WTC11 (cell line): ENCODE results near the gene SLC23A1. TPM values are rescaled to one million over a fixed set of nuclear protein-coding genes. Genes with fewer than 3 reads are reported as not detected.

Source experiments
- ATAC-seq: fragments of 200-7000 bp; cut with Tn5 transposase; 2 replicates; pipeline ENCODE4 v1.10.0; 2021; ENCODE audit warnings: mild to moderate bottlenecking, moderate library complexity
- CTCF ChIA-PET: fragments of 300-600 bp; sonication (Branson Sonifier 250); formaldehyde crosslinking; loops from one replicate; lab custom pipeline; 2021; ENCODE audit warnings: antibody characterized with exemption; lab: Charles Lee
- POLR2A ChIA-PET: fragments of 350-600 bp; sonication (Branson Sonifier 250); formaldehyde crosslinking; loops from one replicate; lab custom pipeline; 2021; ENCODE audit warnings: antibody characterized with exemption; lab: Charles Lee
- DNase-seq: peaks from one replicate; pipeline ENCODE4 v3.0.0; 2021; ENCODE audit warnings: low spot score
- H3K27ac Mint-ChIP-seq: 2 replicates; pipeline ENCODE4 v1.8.0; 2021; ENCODE audit warnings: mixed read lengths
- H3K27me3 Mint-ChIP-seq: 2 replicates; pipeline ENCODE4 v1.8.0; 2021; ENCODE audit warnings: low read depth, mild to moderate bottlenecking, moderate library complexity, mixed read lengths
- H3K36me3 Mint-ChIP-seq: 2 replicates; pipeline ENCODE4 v1.8.0; 2021; ENCODE audit warnings: mixed read lengths
- H3K4me1 Mint-ChIP-seq: 2 replicates; pipeline ENCODE4 v1.8.0; 2022; ENCODE audit warnings: mixed read lengths
- H3K4me3 Mint-ChIP-seq: 2 replicates; pipeline ENCODE4 v1.8.0; 2021; ENCODE audit warnings: mild to moderate bottlenecking, moderate library complexity, mixed read lengths
- H3K9me3 Mint-ChIP-seq: 2 replicates; pipeline ENCODE4 v1.8.0; 2021; ENCODE audit warnings: mixed read lengths
- ATF1 ChIP-seq: sonication (generic); formaldehyde crosslinking; IDR thresholded peaks from 2 replicates; pipeline ENCODE4 v1.8.1; 2023; ENCODE audit warnings: mild to moderate bottlenecking, moderate library complexity, missing genetic modification reagents
- ELF4 ChIP-seq: sonication (generic); formaldehyde crosslinking; IDR thresholded peaks from 2 replicates; pipeline ENCODE4 v1.8.1; 2022; ENCODE audit warnings: low read depth, mild to moderate bottlenecking, moderate library complexity, missing genetic modification reagents
- ETV6 ChIP-seq: sonication (generic); formaldehyde crosslinking; IDR thresholded peaks from 2 replicates; pipeline ENCODE4 v1.8.1; 2022; ENCODE audit warnings: mild to moderate bottlenecking, missing genetic modification reagents
- FOXJ3 ChIP-seq: sonication (generic); formaldehyde crosslinking; IDR thresholded peaks from 2 replicates; pipeline ENCODE4 v1.9.0; 2021; ENCODE audit warnings: missing genetic modification reagents, mild to moderate bottlenecking, borderline replicate concordance
- IRF2 ChIP-seq: sonication (generic); formaldehyde crosslinking; IDR thresholded peaks from 2 replicates; pipeline ENCODE4 v1.8.0; 2022; ENCODE audit warnings: low read depth, missing genetic modification reagents, borderline replicate concordance
- NR1H2 ChIP-seq: sonication (generic); formaldehyde crosslinking; IDR thresholded peaks from 2 replicates; pipeline ENCODE4 v1.9.0; 2021; ENCODE audit warnings: mild to moderate bottlenecking, moderate library complexity, missing genetic modification reagents
- RORB ChIP-seq: fragments of 250-450 bp; sonication (Bioruptor Pico); IDR thresholded peaks from 2 replicates; pipeline ENCODE4 v1.9.0; 2021; ENCODE audit warnings: mild to moderate bottlenecking
- TP53 ChIP-seq: sonication (generic); formaldehyde crosslinking; IDR thresholded peaks from 2 replicates; pipeline ENCODE4 v1.8.1; 2023; ENCODE audit warnings: mild to moderate bottlenecking, missing genetic modification reagents
- ZNF121 ChIP-seq: sonication (generic); formaldehyde crosslinking; IDR thresholded peaks from 2 replicates; pipeline ENCODE4 v1.8.0; 2023; ENCODE audit warnings: missing genetic modification reagents
- ZNF219 ChIP-seq: sonication (generic); formaldehyde crosslinking; IDR thresholded peaks from 2 replicates; pipeline ENCODE4 v1.8.0; 2023; ENCODE audit warnings: missing genetic modification reagents, mild to moderate bottlenecking, borderline replicate concordance
- ZNF317 ChIP-seq: sonication (generic); formaldehyde crosslinking; IDR thresholded peaks from 2 replicates; pipeline ENCODE4 v1.8.1; 2023; ENCODE audit warnings: low read depth, mild to moderate bottlenecking, moderate library complexity, missing genetic modification reagents, borderline replicate concordance
- total RNA-seq: library from RNA; stranded (reverse); gene quantifications from 3 replicates; pipeline ENCODE4 v1.2.3, GENCODE V29; 2021
- TF ChIP-seq, protein P1 (sequence below): fragments of 250-450 bp; sonication (Bioruptor Pico); IDR thresholded peaks from 2 replicates; pipeline ENCODE4 v1.9.0; 2021; ENCODE audit warnings: moderate library complexity, mild to moderate bottlenecking, inconsistent platforms, borderline replicate concordance
- TF ChIP-seq, protein P2 (sequence below): sonication (generic); formaldehyde crosslinking; IDR thresholded peaks from 2 replicates; pipeline ENCODE4 v1.8.0; 2023; ENCODE audit warnings: missing genetic modification reagents, mild to moderate bottlenecking, borderline replicate concordance
- TF ChIP-seq, protein P3 (sequence below): sonication (generic); formaldehyde crosslinking; IDR thresholded peaks from 2 replicates; pipeline ENCODE4 v1.8.1; 2023; ENCODE audit warnings: mild to moderate bottlenecking, missing genetic modification reagents, moderate library complexity
- TF ChIP-seq, protein P4 (sequence below): sonication (generic); formaldehyde crosslinking; IDR thresholded peaks from 2 replicates; pipeline ENCODE4 v1.8.0; 2022; ENCODE audit warnings: mild to moderate bottlenecking, missing genetic modification reagents
- TF ChIP-seq, protein P5 (sequence below): sonication (generic); formaldehyde crosslinking; IDR thresholded peaks from 2 replicates; pipeline ENCODE4 v1.8.0; 2023; ENCODE audit warnings: missing genetic modification reagents
- TF ChIP-seq, protein P6 (sequence below): sonication (generic); formaldehyde crosslinking; conservative IDR thresholded peaks from 2 replicates; pipeline ENCODE4 v1.8.1; 2023; ENCODE audit warnings: mild to moderate bottlenecking, low read depth, missing genetic modification reagents, moderate library complexity

SLC23A1 gene
- total RNA-seq, 1 experiment from 2014 or later = not detected

DNA sequence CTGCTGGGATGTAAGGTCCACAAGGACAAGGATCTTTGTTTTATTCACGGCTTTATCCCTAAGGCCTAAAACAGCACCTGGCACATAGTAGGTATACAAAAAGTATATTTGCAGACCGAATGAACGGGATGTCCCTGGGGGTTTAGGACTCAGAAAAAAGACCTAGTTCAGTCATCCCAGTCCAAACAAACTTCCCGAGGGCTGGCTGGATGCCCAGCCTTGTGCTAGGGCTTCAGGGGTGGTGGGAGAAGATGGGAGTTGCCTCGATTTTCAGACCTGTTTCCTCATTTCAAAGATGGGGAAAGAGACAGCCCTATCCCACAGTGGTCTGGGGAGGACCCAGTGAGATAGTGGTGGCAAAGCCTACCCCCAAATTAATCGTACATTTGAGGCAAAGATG, 14.8 kb upstream of the SLC23A1 start (continued):
- TF ChIP-seq FOXJ3 (CRISPR knock-in tag) = no peak

DNA sequence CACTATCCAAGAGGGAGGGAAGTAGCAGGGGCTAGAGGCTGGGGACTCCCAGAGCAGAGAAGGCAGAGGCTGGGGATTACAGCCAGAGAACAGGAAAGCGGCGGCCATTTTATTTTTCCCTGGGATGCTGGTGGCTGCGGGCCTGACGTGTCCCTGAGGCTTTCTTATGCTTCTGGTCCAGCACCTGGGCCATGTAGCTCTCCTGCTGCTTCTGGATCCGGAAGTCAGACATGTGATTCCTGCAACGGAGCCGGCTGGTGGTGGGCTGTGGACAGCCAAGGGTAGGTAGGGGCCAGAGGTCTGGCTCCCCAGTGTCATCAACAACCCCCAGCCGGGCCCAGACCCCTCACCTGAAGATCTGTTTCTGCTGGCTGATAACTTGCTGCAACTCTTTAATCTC, 13.6 kb upstream of the SLC23A1 start:
- TF ChIP-seq ATF1 (CRISPR knock-in tag) (no peak), ELF4 (no peak), TP53 (CRISPR knock-in tag) (no peak), ETV6 (no peak), RORB (CRISPR knock-in tag) (no peak), ZNF219 (CRISPR knock-in tag) (no peak), IRF2 (CRISPR knock-in tag) (no peak), NR1H2 (CRISPR knock-in tag) (no peak), ZNF121 (CRISPR knock-in tag) (no peak), ZNF317 (no peak)
- TF ChIP-seq, protein P1, sequence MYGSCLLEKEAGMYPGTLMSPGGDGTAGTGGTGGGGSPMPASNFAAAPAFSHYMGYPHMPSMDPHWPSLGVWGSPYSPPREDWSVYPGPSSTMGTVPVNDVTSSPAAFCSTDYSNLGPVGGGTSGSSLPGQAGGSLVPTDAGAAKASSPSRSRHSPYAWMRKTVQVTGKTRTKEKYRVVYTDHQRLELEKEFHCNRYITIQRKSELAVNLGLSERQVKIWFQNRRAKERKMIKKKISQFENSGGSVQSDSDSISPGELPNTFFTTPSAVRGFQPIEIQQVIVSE (CRISPR knock-in tag) = no peak
- TF ChIP-seq, protein P2, sequence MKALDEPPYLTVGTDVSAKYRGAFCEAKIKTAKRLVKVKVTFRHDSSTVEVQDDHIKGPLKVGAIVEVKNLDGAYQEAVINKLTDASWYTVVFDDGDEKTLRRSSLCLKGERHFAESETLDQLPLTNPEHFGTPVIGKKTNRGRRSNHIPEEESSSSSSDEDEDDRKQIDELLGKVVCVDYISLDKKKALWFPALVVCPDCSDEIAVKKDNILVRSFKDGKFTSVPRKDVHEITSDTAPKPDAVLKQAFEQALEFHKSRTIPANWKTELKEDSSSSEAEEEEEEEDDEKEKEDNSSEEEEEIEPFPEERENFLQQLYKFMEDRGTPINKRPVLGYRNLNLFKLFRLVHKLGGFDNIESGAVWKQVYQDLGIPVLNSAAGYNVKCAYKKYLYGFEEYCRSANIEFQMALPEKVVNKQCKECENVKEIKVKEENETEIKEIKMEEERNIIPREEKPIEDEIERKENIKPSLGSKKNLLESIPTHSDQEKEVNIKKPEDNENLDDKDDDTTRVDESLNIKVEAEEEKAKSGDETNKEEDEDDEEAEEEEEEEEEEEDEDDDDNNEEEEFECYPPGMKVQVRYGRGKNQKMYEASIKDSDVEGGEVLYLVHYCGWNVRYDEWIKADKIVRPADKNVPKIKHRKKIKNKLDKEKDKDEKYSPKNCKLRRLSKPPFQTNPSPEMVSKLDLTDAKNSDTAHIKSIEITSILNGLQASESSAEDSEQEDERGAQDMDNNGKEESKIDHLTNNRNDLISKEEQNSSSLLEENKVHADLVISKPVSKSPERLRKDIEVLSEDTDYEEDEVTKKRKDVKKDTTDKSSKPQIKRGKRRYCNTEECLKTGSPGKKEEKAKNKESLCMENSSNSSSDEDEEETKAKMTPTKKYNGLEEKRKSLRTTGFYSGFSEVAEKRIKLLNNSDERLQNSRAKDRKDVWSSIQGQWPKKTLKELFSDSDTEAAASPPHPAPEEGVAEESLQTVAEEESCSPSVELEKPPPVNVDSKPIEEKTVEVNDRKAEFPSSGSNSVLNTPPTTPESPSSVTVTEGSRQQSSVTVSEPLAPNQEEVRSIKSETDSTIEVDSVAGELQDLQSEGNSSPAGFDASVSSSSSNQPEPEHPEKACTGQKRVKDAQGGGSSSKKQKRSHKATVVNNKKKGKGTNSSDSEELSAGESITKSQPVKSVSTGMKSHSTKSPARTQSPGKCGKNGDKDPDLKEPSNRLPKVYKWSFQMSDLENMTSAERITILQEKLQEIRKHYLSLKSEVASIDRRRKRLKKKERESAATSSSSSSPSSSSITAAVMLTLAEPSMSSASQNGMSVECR = no peak
- TF ChIP-seq, protein P3, sequence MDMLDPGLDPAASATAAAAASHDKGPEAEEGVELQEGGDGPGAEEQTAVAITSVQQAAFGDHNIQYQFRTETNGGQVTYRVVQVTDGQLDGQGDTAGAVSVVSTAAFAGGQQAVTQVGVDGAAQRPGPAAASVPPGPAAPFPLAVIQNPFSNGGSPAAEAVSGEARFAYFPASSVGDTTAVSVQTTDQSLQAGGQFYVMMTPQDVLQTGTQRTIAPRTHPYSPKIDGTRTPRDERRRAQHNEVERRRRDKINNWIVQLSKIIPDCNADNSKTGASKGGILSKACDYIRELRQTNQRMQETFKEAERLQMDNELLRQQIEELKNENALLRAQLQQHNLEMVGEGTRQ (CRISPR knock-in tag) = no peak
- TF ChIP-seq, protein P4, sequence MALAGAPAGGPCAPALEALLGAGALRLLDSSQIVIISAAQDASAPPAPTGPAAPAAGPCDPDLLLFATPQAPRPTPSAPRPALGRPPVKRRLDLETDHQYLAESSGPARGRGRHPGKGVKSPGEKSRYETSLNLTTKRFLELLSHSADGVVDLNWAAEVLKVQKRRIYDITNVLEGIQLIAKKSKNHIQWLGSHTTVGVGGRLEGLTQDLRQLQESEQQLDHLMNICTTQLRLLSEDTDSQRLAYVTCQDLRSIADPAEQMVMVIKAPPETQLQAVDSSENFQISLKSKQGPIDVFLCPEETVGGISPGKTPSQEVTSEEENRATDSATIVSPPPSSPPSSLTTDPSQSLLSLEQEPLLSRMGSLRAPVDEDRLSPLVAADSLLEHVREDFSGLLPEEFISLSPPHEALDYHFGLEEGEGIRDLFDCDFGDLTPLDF (CRISPR knock-in tag) = no peak
- TF ChIP-seq, protein P5, sequence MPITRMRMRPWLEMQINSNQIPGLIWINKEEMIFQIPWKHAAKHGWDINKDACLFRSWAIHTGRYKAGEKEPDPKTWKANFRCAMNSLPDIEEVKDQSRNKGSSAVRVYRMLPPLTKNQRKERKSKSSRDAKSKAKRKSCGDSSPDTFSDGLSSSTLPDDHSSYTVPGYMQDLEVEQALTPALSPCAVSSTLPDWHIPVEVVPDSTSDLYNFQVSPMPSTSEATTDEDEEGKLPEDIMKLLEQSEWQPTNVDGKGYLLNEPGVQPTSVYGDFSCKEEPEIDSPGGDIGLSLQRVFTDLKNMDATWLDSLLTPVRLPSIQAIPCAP (CRISPR knock-in tag) = no peak
- TF ChIP-seq, protein P6, sequence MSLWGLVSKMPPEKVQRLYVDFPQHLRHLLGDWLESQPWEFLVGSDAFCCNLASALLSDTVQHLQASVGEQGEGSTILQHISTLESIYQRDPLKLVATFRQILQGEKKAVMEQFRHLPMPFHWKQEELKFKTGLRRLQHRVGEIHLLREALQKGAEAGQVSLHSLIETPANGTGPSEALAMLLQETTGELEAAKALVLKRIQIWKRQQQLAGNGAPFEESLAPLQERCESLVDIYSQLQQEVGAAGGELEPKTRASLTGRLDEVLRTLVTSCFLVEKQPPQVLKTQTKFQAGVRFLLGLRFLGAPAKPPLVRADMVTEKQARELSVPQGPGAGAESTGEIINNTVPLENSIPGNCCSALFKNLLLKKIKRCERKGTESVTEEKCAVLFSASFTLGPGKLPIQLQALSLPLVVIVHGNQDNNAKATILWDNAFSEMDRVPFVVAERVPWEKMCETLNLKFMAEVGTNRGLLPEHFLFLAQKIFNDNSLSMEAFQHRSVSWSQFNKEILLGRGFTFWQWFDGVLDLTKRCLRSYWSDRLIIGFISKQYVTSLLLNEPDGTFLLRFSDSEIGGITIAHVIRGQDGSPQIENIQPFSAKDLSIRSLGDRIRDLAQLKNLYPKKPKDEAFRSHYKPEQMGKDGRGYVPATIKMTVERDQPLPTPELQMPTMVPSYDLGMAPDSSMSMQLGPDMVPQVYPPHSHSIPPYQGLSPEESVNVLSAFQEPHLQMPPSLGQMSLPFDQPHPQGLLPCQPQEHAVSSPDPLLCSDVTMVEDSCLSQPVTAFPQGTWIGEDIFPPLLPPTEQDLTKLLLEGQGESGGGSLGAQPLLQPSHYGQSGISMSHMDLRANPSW (CRISPR knock-in tag) = no peak
- DNase-seq (no peak), ATAC-seq (no peak)
- Mint-ChIP-seq H3K9me3 (no peaks in the 10 kb centered on the region), H3K36me3 (peaks cover 19% of the 10 kb centered on the region), H3K27ac (no peak overlapping the region), H3K4me3 (no peak overlapping the region), H3K27me3 (peaks cover 36% of the 10 kb centered on the region), H3K4me1 (peaks cover 24% of the 10 kb centered on the region)
- ChIA-PET POLR2A (no interaction called here), CTCF (interaction anchor here (1.6 kb wide), 1 partner anchor 26 kb away, joined by 4 read pairs; no protein-coding TSS in a partner anchor)
